Smooth muscle cell of the pulmonary artery (primary cell): Measurements from ENCODE around the gene CD59. TPM values are rescaled to one million over a fixed set of nuclear protein-coding genes. Genes with fewer than 3 reads are reported as not detected.

Source experiments
- total RNA-seq: library from RNA; depleted of rRNA; stranded (reverse); fragments of >200 nt; gene quantifications from 2 replicates; pipeline ENCODE4 v1.2.3, GENCODE V29; 2014

Gene CD59
- 1,796 and 1,864 TPM in 2 replicates for total RNA-seq

GRCh38 chr11:33736148-33736812 is at the start of gene CD59:
TSS of gene CD59 (minus strand) at chr11:33736423. CDS start at chr11:33722445, 13,978 bp downstream.

GRCh38 chr11:33773987-33774735 is 37.9 kb upstream of the CD59 start, which contains the start of gene FBXO3:
TSS of gene FBXO3 (minus strand) at chr11:33774520. CDS start at chr11:33774497, 23 bp downstream.

DNA sequence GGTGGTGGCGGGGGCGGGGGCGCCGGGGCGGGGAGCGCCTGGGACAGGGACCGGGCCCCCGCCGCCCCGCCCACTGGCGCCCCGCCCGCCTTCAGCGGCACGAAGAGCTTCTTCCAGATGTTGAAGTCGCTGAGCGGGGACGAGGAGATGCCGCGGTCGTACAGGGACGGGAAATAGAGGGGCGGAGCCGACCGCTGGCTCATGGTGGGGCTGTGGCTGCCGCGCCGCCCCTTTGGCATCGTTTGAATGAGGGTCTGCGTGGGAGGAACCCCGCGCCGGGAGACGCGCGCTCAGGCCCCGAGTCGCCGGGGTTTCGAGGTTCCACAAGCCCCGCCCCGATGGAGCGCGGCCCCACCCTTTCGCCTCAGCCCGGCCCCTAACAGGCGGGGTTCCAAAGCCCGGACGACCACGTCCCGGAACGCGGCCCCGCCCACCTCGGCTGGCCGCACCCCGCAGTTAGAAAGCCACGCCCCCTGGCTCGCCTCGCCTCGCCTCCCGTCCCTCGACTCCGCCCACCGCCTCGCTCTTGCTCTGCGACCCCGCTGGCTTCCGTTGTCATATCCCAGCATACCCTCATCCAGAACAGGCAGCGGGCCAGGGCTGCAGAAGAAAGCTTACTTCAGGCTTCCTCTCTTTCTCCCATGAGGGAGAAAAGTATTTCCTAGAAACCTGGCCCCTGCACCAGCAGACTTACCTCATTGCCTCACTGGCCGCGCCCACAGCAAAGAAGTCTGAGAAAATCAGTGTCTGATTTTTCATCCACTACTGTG is 35.5 kb downstream of the CD59 start, which contains the start of gene C11orf91:
C11orf91 (minus strand) TSS at position 325 of the 770 bp plus-strand sequence; CDS start at position 239, 86 bp downstream.

Other genes starting within 250 kb of the CD59 start
- 0.17 and 0.26 TPM in 2 replicates for gene C11orf91, start 35.6 kb downstream of the CD59 start, total RNA-seq
- 28.2 and 46.8 TPM in 2 replicates for gene FBXO3, start 38.1 kb upstream of the CD59 start, total RNA-seq
- gene LMO2, start 155.7 kb upstream of the CD59 start, total RNA-seq: 2.6 and 12.4 TPM in 2 replicates